Endothelial cell of umbilical vein (primary cell): Measurements from ENCODE around the gene ADAMTS17.

Experiments
- EZH2 ChIP-seq: IDR thresholded peaks from 2 replicates; pipeline ENCODE4 v1.6.1; 2012; ENCODE audit warnings: borderline replicate concordance, low read depth, mild to moderate bottlenecking, moderate library complexity, low read length, inconsistent platforms; ENCODE audit not compliant: severe bottlenecking
- TF ChIP-seq, protein P1 (sequence below), 2 donors: IDR thresholded peaks; 1 replicate in 1 of 2; 2 replicates in 1 of 2; pipeline ENCODE4 v1.5.1; 2011; ENCODE audit warnings: low read length in 2 of 2, mild to moderate bottlenecking in 2 of 2, moderate library complexity in 2 of 2, control low read depth in 1 of 2, inconsistent platforms in 1 of 2, low read depth in 1 of 2; ENCODE audit not compliant: insufficient read depth in 1 of 2; ENCODE audit errors: extremely low read depth in 1 of 2

DNA sequence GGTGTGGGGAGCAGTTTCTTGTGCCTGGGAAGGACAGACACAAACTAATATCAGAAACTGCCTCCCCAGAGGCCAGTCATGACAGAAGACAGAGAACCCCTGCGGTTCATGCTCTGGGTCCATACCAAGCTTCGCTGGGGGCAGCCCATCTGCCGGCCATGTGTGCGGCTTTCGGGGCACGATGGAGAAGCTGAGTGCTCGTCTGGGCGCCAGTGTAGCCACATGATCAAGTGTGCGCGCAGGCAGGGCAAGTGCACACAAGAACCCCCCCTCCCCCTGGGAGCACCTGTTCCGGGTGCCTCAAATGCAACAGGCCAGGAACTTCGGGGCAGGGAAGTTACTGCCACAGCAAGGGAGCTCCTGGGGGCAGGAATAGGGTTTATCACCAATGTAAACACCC is 1.8 kb downstream of the ADAMTS17 start:
- TF ChIP-seq, protein P1, sequence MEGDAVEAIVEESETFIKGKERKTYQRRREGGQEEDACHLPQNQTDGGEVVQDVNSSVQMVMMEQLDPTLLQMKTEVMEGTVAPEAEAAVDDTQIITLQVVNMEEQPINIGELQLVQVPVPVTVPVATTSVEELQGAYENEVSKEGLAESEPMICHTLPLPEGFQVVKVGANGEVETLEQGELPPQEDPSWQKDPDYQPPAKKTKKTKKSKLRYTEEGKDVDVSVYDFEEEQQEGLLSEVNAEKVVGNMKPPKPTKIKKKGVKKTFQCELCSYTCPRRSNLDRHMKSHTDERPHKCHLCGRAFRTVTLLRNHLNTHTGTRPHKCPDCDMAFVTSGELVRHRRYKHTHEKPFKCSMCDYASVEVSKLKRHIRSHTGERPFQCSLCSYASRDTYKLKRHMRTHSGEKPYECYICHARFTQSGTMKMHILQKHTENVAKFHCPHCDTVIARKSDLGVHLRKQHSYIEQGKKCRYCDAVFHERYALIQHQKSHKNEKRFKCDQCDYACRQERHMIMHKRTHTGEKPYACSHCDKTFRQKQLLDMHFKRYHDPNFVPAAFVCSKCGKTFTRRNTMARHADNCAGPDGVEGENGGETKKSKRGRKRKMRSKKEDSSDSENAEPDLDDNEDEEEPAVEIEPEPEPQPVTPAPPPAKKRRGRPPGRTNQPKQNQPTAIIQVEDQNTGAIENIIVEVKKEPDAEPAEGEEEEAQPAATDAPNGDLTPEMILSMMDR (IDR thresholded peaks at IDR 0.05; ENCODE audit: extremely low read depth in 1 of 2, insufficient read depth in 1 of 2, low read depth in 1 of 2, low read length in 2 of 2): no peak
- no peak for TF ChIP-seq EZH2
